Measurements from ENCODE around the gene EFCC1. TPM values are rescaled to one million over a fixed set of nuclear protein-coding genes. Genes with fewer than 3 reads are reported as not detected.

Gene EFCC1
- polyA plus RNA-seq, 4 donors, result 1.6 to 3.7 (median 3.1) TPM; not detected in 1

DNA sequence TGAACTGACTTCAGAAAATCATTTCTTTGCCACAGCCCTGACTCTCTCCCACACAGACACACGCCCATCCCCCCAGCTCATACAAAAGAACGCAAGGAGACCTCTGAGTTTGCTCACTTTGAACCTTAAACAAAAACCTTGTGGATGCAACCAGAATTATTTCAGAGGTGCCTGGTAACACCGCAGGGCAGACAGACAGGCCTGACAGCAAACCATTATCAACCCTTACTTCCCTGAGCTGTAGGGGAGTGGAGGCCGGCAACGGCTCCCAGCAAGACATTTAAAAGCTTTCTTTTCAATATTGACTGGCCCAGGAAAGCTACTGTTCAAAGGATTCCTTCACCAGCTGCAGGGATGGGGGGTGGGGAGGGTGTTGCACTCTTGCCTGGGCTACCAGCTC lies 2.0 kb upstream of the EFCC1 start:
- no peak overlapping the region for H3K4me3 ChIP-seq (ENCODE audit: low read depth in 1 of 3, low read length in 3 of 3)
- H3K27ac ChIP-seq (ENCODE audit: low read depth in 1 of 3, low read length in 2 of 3), result no peak overlapping the region
- no peaks in the 10 kb centered on the region for H3K9me3 ChIP-seq (ENCODE audit: control insufficient read depth in 2 of 2, insufficient read depth in 1 of 2, low read depth in 1 of 2, low read length in 1 of 2)
- WGBS, 3 donors, result 57 to 68% (median 59%) methylated on average over 5 of the region's 5 CpGs
- FAIRE-seq, result no peak
- peaks cover 8 to 89% (median 11%) of the 10 kb centered on the region in 3 donors for H3K27me3 ChIP-seq (ENCODE audit: control insufficient read depth in 3 of 3, insufficient read depth in 3 of 3, low read length in 3 of 3)
- H3K36me3 ChIP-seq (ENCODE audit: control insufficient read depth in 3 of 3, insufficient read depth in 2 of 3, low read depth in 1 of 3, low read length in 3 of 3), result peaks cover 0 to 3% (median 0%) of the 10 kb centered on the region in 3 donors
- peaks cover 0 to 3% (median 0%) of the 10 kb centered on the region in 3 donors for H3K4me1 ChIP-seq (ENCODE audit: control insufficient read depth in 3 of 3, insufficient read depth in 2 of 3, low read depth in 1 of 3, low read length in 2 of 3)
- no peak for DNase-seq

DNA sequence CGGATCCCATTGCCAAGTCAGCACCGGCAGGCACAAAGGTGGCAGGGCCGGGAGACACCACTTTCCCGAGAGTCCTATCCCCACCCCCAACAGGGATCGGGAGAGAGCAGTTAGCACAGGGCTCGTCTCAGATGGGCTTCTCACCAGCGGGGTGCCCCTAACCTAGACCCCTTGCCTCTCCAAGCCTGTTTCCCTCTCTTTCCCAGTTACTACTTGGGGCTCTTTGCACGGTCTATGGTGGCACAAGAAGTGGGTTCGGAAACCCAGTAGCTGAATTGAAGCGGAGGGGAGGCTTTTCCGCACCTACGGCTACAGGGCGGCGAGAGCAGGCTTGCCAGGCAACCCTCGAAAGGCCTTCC lies 383 bp upstream of the EFCC1 start:
- H3K36me3 ChIP-seq (ENCODE audit: control insufficient read depth in 3 of 3, insufficient read depth in 2 of 3, low read depth in 1 of 3, low read length in 3 of 3), result peaks cover 0 to 6% (median 0%) of the 10 kb centered on the region in 3 donors
- peaks cover 8 to 81% (median 11%) of the 10 kb centered on the region in 3 donors for H3K27me3 ChIP-seq (ENCODE audit: control insufficient read depth in 3 of 3, insufficient read depth in 3 of 3, low read length in 3 of 3)
- 11 to 29% (median 24%) methylated on average over 15 of the region's 15 CpGs for WGBS, 3 donors
- H3K4me1 ChIP-seq (ENCODE audit: control insufficient read depth in 3 of 3, insufficient read depth in 2 of 3, low read depth in 1 of 3, low read length in 2 of 3), result peaks cover 0 to 7% (median 3%) of the 10 kb centered on the region in 3 donors
- FAIRE-seq, result no peak
- peak overlapping the region in 2 of 3 donors; percentile 44 to 46 for H3K27ac ChIP-seq (ENCODE audit: low read depth in 1 of 3, low read length in 2 of 3)
- no peaks in the 10 kb centered on the region for H3K9me3 ChIP-seq (ENCODE audit: control insufficient read depth in 2 of 2, insufficient read depth in 1 of 2, low read depth in 1 of 2, low read length in 1 of 2)
- peak overlapping the region in 1 of 3 donors; percentile 44 for H3K4me3 ChIP-seq (ENCODE audit: low read depth in 1 of 3, low read length in 3 of 3)
- DNase-seq, result no peak

- no peak for FAIRE-seq
- Histone ChIP-seq H3K27ac (ENCODE audit: low read depth in 1 of 3, low read length in 2 of 3) (peak overlapping the region in 1 of 3 donors; percentile 46), H3K27me3 (ENCODE audit: control insufficient read depth in 3 of 3, insufficient read depth in 3 of 3, low read length in 3 of 3) (peaks cover 8 to 72% (median 11%) of the 10 kb centered on the region in 3 donors), H3K4me1 (ENCODE audit: control insufficient read depth in 3 of 3, insufficient read depth in 2 of 3, low read depth in 1 of 3, low read length in 2 of 3) (peaks cover 0 to 7% (median 3%) of the 10 kb centered on the region in 3 donors), H3K9me3 (ENCODE audit: control insufficient read depth in 2 of 2, insufficient read depth in 1 of 2, low read depth in 1 of 2, low read length in 1 of 2) (no peaks in the 10 kb centered on the region), H3K36me3 (ENCODE audit: control insufficient read depth in 3 of 3, insufficient read depth in 2 of 3, low read depth in 1 of 3, low read length in 3 of 3) (peaks cover 0 to 3% (median 0%) of the 10 kb centered on the region in 3 donors), H3K4me3 (ENCODE audit: low read depth in 1 of 3, low read length in 3 of 3) (peak overlapping the region; percentile 21 to 44 (median 32))
- peak in 1 of 2 donors; percentile 52 for DNase-seq
- WGBS, 3 donors, result 2 to 3% (median 3%) methylated on average over 51 to 81 of the region's 81 CpGs
Observed at GRCh38 chr3:129001806-129002572, 885 bp downstream of the EFCC1 start.

- peaks cover 0 to 3% (median 0%) of the 10 kb centered on the region in 3 donors for H3K36me3 ChIP-seq (ENCODE audit: control insufficient read depth in 3 of 3, insufficient read depth in 2 of 3, low read depth in 1 of 3, low read length in 3 of 3)
- H3K4me3 ChIP-seq (ENCODE audit: low read depth in 1 of 3, low read length in 3 of 3), result peak overlapping the region in 1 of 3 donors; percentile 30
- no peaks in the 10 kb centered on the region for H3K9me3 ChIP-seq (ENCODE audit: control insufficient read depth in 2 of 2, insufficient read depth in 1 of 2, low read depth in 1 of 2, low read length in 1 of 2)
- H3K4me1 ChIP-seq (ENCODE audit: control insufficient read depth in 3 of 3, insufficient read depth in 2 of 3, low read depth in 1 of 3, low read length in 2 of 3), result peaks cover 0 to 7% (median 3%) of the 10 kb centered on the region in 3 donors
- FAIRE-seq (no peak), DNase-seq (no peak)
- peaks cover 8 to 70% (median 11%) of the 10 kb centered on the region in 3 donors for H3K27me3 ChIP-seq (ENCODE audit: control insufficient read depth in 3 of 3, insufficient read depth in 3 of 3, low read length in 3 of 3)
- 43 to 55% (median 46%) methylated on average over 28 of the region's 28 CpGs for WGBS, 3 donors
- H3K27ac ChIP-seq (ENCODE audit: low read depth in 1 of 3, low read length in 2 of 3), result no peak overlapping the region
Observed at GRCh38 chr3:129002573-129003569, 1.8 kb downstream of the EFCC1 start.

DNA sequence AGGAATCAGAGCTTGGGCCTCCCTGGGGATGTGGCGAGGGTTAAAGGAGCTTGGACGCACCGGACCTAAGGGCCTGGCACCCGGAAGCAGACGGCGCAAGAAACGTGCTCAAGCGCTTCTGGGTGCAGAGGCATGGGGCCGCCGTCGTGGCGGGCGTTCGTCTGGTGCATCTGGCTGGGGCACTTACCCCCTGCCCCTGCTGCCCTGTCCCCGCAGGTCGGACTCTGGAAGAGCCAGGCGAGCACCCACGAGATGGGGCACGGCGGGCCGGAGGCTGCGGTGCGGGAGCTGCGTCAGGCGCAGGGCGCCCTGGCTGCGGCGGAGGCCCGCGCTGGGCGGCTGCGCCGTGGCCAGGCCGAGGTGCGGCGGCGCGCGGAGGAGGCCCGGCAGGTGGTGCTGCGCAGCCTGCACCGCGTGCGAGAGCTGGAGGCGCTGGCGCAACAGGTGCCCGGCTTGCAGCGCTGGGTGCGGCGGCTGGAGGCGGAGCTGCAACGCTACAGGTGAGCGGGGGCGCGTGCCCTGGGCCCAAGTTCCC lies 2.5 kb downstream of the EFCC1 start:
- 9 to 22% (median 18%) methylated on average over 27 to 55 of the region's 55 CpGs for WGBS, 3 donors
- peaks cover 0 to 7% (median 3%) of the 10 kb centered on the region in 3 donors for H3K4me1 ChIP-seq (ENCODE audit: control insufficient read depth in 3 of 3, insufficient read depth in 2 of 3, low read depth in 1 of 3, low read length in 2 of 3)
- peak overlapping the region in 1 of 3 donors; percentile 19 for H3K4me3 ChIP-seq (ENCODE audit: low read depth in 1 of 3, low read length in 3 of 3)
- no peak for FAIRE-seq
- H3K27me3 ChIP-seq (ENCODE audit: control insufficient read depth in 3 of 3, insufficient read depth in 3 of 3, low read length in 3 of 3), result peaks cover 8 to 66% (median 11%) of the 10 kb centered on the region in 3 donors
- peak; percentile 71 to 84 for DNase-seq
- H3K9me3 ChIP-seq (ENCODE audit: control insufficient read depth in 2 of 2, insufficient read depth in 1 of 2, low read depth in 1 of 2, low read length in 1 of 2), result no peaks in the 10 kb centered on the region
- peak overlapping the region in 1 of 3 donors; percentile 40 for H3K27ac ChIP-seq (ENCODE audit: low read depth in 1 of 3, low read length in 2 of 3)
- H3K36me3 ChIP-seq (ENCODE audit: control insufficient read depth in 3 of 3, insufficient read depth in 2 of 3, low read depth in 1 of 3, low read length in 3 of 3), result peaks cover 0 to 5% (median 0%) of the 10 kb centered on the region in 3 donors

GRCh38 chr3:129004639-129005295 lies 3.7 kb downstream of the EFCC1 start:
- DNase-seq, result peak in 1 of 2 donors; percentile 52
- Histone ChIP-seq H3K27ac (ENCODE audit: low read depth in 1 of 3, low read length in 2 of 3) (peak overlapping the region in 2 of 3 donors; percentile 13 to 61), H3K9me3 (ENCODE audit: control insufficient read depth in 2 of 2, insufficient read depth in 1 of 2, low read depth in 1 of 2, low read length in 1 of 2) (no peaks in the 10 kb centered on the region), H3K36me3 (ENCODE audit: control insufficient read depth in 3 of 3, insufficient read depth in 2 of 3, low read depth in 1 of 3, low read length in 3 of 3) (peaks cover 0 to 6% (median 0%) of the 10 kb centered on the region in 3 donors), H3K4me3 (ENCODE audit: low read depth in 1 of 3, low read length in 3 of 3) (no peak overlapping the region), H3K27me3 (ENCODE audit: control insufficient read depth in 3 of 3, insufficient read depth in 3 of 3, low read length in 3 of 3) (peaks cover 8 to 55% (median 11%) of the 10 kb centered on the region in 3 donors), H3K4me1 (ENCODE audit: control insufficient read depth in 3 of 3, insufficient read depth in 2 of 3, low read depth in 1 of 3, low read length in 2 of 3) (peaks cover 0 to 7% (median 3%) of the 10 kb centered on the region in 3 donors)
- FAIRE-seq, result no peak
- 32 to 53% (median 42%) methylated on average over 6 of the region's 6 CpGs for WGBS, 3 donors

- Histone ChIP-seq H3K4me3 (ENCODE audit: low read depth in 1 of 3, low read length in 3 of 3) (no peak overlapping the region), H3K27me3 (ENCODE audit: control insufficient read depth in 3 of 3, insufficient read depth in 3 of 3, low read length in 3 of 3) (peaks cover 8 to 46% (median 11%) of the 10 kb centered on the region in 3 donors), H3K36me3 (ENCODE audit: control insufficient read depth in 3 of 3, insufficient read depth in 2 of 3, low read depth in 1 of 3, low read length in 3 of 3) (peaks cover 0 to 7% (median 0%) of the 10 kb centered on the region in 3 donors), H3K4me1 (ENCODE audit: control insufficient read depth in 3 of 3, insufficient read depth in 2 of 3, low read depth in 1 of 3, low read length in 2 of 3) (peaks cover 0 to 7% (median 3%) of the 10 kb centered on the region in 3 donors), H3K9me3 (ENCODE audit: control insufficient read depth in 2 of 2, insufficient read depth in 1 of 2, low read depth in 1 of 2, low read length in 1 of 2) (no peaks in the 10 kb centered on the region), H3K27ac (ENCODE audit: low read depth in 1 of 3, low read length in 2 of 3) (peak overlapping the region in 1 of 3 donors; percentile 61)
- peak in 1 of 2 donors; percentile 37 for DNase-seq
- WGBS, 3 donors, result 89 to 92% (median 91%) methylated on average over 4 of the region's 4 CpGs
- FAIRE-seq, result no peak
Observed at GRCh38 chr3:129005526-129006303, 4.6 kb downstream of the EFCC1 start.
